Measurements from ENCODE around the gene SSH2.

The SSH2 gene

DNA sequence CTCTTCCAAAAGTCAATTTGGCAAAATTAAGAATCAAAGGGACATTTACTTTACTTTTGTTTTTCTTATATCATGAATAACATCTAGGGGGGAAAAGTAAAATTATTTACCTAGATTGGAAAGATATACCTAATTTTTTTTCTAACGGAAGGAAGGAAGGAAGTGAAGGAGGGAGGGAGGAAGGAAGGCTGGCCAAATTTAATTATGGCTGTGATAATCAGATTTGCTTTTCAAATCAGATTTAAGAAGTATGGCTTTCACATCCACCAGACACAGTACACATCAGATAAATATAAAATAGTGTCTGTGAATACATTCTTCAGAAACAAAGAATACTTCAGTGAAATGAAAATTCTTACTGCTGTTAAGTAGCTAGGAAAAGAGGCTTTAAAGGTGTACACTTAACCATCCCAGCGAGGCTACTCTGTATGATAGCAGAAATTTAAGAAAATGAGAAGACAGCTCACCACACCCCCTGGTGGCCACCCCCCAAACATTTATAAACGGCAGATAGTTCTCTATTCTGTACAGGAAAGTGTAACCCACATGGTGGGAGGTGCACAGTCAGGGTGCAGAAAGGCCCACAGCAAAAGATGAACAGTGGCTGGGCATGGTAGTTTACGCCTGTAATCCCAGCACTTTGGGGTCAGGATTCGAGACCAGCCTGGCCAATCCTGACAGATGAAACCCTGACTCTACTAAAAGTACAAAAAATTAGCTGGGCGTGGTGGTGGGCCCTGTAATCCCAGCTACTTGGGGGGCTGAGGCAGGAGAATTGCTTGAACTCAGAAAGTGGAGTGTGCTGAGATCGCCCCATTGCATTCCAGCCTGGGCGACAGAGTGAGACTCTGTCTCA, 150.8 kb downstream of the SSH2 start:
- DNase-seq (ENCODE audit: low spot score): peak; percentile 58

DNA sequence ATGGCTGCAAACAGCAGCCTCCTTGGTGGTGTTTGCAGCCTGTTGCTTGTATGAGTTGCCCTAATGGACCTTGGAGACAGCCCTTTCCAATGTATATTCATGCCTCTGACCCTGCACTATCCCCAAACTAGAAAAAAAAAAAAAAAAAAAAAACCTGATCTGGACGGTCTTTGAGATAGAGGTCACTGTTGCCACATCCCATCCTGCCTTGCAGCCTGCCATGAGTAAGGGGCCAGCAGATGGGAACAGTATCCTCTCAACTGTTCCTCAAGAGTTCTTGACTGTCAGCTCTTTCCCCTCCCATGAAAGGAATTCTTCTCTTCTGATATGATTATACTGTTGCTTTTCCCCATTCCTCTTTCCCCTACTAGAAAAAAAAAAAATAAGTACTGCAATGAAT, 152.4 kb downstream of the SSH2 start:
- DNase-seq (ENCODE audit: low spot score): no peak

DNA sequence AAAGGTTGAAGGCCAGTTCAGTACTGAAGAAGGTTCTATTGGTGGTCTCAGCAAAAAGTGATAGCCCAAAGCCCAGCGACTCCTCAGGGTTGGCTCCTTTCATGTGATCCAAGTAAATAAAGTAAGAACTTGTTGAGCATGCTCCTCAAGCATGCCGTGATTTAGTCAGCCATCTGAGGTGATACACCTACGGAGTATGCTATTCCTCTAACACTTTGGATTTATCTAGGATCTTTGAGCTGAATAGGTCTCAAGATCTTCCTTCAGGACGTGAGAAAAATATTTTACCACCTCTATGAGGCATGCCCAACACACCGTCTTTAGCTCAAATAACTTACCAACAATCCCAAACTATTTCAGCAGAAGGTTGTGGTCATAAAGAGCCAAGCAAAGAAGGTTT, 154.0 kb downstream of the SSH2 start:
- DNase-seq (ENCODE audit: low spot score): no peak

DNA sequence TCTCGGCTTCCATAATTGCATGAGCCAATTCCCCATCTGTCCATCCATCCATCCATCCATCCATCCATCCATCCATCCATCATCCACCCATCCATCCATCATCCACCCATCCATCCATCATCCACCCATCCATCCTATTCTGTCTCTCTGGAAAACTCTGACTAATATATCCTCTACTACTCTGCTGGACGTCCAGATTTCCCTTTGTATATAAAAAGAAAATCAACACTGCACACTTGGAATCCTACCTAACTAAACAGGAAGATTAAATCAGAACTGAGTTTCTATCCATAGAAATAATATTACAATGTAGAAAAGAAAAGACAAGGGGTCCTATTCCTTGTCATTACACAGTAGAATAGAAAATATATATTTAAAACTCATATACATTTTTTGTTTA, 157.0 kb downstream of the SSH2 start:
- no peak for DNase-seq (ENCODE audit: low spot score)

DNA sequence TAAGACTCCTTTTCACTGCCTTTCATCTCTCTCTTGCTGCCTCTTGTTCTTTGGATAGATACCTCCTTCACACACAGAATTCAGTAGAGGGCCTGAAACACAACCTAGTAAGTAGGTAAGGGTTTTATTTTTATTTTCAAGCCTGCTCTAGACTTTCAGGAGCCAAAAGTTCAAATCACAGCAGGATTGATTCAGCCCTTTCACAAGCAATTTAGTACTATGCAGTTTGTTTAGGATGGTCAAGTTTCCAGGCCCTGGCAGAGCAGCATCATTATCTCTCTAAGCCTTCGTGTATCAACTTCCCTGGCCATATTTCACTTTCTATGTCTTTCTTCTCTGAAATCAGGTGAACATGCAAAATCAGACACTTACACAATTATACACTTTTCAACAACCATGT, 158.5 kb downstream of the SSH2 start:
- no peak for DNase-seq (ENCODE audit: low spot score)

DNA sequence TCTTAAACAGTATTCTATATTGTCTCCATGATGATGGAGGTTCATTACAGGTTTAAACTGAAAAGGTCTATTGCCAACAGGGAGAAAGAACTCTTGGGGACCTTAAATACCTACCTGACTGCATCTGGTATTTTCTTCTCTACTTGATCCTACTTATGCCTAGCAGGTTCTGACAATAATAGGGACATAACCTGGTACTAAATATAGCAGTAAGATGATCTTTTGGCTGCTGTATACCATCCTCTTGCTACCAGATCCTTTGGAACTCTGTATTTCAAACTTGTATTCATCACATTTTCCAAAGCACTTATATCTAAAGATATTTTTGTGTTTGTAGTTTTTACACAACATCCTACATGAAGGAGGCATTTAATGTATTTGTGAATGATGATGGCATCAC, 160.8 kb downstream of the SSH2 start:
- no peak for DNase-seq (ENCODE audit: low spot score)

DNA sequence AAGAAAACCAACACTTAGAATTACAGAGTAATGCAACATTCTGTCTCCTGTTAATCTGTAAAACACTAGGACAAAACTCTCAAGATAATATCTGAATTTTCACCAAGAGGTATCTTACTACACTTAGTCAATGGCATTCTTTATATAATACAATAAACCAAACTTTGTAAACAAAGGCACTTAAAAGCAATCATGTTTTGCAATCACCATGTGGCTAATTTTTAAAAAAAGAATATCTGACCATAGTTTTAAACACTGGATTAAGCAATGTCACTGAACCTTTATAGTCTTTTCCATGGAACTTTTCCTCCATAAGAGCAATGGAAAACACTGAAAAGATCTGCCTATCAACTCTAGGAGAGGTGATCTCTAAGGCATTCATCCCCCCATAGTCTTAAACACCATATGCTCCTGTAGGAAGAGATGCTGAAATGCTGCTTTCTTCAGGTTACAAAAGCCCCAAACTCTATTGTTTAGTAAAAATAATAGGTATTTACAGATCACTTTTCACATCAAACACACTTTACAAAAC, 163.2 kb downstream of the SSH2 start:
- DNase-seq (ENCODE audit: low spot score): no peak

DNA sequence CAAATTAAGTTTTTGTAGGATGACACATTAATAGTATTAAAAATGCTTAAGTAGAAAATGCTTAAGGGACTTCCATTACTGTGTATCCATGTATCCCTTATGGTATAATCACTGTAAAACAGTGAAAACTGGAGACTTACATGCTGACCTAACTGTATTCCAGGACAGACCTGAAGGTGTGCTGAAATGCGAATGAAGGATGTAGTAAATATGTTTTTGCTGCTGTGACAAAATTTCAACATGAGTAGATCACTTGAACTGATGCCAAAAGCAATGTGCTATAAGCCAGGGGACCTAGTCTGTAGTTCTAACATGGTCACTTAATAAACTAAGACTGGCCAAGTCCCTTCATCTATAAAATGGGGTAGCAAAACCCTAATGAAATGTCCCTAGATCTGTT, 165.3 kb downstream of the SSH2 start:
- no peak for DNase-seq (ENCODE audit: low spot score)

DNA sequence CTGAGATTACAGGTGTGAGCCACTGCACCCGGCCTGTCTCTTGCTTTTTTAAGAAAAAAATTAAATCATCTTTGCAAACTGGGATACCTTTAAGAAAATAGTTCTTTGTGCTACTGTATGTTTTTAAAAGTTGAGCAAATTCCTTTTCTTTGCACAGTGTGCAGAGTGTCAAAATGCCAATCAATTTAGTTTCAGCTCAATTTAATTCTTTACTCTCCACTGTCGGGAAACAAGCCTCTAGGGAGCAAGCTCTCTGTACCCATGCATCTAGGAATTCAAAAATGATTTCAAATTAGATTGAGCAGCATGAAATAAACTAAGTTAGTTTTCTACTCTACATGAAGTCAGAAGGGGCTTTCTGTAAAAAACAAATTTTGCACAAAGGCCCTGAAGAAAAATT, 165.8 kb downstream of the SSH2 start:
- DNase-seq (ENCODE audit: low spot score): no peak

DNA sequence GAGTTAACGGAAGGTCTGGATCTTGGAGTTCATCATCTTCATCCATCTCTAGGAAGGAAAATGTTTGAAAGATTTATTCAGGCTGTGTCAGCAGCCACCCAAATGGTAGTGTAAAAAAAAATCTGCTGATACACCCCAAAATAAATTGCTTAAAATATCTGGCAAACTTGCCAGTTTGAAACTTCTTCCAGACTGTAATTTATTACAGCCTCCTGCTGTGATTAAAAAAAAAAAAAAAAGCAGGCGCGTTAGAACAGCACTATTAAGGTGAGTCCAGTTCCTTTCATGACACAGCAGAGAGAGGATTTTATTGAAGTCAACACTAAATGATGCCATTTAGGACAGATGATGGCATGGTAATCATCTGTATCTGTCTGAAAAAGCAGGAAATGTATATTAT, 166.8 kb downstream of the SSH2 start:
- no peak for DNase-seq (ENCODE audit: low spot score)

DNA sequence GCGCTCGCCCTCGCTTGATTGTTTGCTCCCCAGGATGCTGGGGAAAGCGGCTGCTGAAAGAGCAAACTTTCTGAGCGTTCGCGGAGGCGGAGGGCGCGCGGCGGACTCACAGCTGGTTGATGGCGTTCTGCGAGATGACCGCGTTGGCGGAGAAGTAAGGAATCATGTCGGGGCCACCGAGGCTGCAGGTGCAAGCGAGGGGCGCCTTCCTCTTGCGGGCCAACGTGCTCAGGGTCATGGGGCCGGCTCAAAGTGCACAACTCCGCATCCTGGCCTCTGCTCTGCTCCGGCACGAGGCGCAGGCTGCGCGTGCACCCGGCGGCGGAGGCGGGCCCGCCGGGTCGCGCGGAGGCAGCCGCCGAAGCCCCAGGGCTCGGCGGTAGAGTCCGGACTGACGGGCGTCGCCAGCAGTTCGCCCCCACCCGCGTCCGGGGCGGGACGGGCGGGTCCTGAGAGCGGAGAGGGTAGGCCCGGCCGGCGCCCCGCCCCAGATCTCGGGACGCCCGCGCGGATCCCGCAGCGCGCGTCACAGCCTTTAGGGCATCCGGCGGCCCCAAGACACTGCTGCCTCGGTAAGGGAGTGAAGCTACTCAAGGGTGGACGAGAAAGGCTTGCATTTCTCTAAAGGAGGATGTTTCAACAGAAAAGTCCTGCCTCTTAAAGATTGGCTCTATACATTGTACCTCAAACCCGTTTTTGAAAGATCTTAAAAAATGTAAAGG, 168.8 kb downstream of the SSH2 start:
- DNase-seq (ENCODE audit: low spot score): no peak

DNA sequence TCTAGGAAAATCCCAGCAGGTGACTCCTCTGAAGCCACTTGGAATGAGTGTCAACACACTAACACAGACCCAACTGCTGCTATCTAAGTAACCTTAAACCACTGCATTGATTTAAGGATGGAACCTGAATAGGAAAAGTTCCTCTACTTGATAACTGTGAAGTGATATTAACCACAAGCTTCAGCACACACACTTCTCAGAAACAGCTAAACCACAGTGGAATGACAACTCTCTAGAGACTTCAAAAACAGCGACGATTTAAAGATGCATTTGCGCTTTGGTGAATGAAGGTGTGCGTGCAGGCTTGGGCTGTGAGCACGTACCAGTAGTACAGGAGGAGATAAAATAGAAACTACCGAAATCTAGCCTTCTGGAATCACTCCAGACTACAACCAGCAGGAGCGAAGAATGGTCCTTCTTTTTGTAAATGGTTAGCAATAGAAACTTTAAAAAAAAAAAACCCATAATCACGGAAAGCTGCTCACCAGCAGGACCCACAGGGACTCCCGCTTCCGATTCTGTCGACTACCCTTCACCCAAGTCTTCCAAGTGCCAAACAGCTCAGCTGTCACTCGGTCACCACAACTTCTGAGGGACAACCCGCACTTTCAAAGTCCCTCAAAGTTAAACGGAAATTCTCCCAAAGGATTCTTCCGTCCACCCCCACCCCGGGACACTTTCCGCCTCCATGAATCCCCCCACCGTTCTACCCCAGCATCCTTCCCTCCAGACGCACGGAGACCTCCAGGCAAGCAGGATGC, 169.6 kb downstream of the SSH2 start:
- DNase-seq (ENCODE audit: low spot score): no peak

DNA sequence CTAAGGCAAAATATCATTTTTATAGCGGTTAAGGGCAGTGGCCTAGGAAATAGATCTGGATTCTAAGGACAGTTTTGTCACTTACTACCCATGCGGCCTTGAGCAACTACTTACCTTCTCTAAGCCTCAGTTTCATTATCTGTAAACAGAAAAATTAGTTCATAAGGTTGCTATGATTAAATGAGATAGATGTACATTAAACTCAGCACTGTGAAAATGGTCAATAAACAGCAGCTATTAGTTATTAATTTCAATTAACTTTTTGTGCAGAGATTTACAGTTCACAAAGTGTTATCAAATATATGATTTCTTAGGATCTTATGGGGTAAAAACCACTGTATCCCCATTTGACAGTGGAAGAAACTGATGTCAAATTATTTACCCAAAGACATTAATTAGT, 171.8 kb downstream of the SSH2 start:
- no peak for DNase-seq (ENCODE audit: low spot score)

DNA sequence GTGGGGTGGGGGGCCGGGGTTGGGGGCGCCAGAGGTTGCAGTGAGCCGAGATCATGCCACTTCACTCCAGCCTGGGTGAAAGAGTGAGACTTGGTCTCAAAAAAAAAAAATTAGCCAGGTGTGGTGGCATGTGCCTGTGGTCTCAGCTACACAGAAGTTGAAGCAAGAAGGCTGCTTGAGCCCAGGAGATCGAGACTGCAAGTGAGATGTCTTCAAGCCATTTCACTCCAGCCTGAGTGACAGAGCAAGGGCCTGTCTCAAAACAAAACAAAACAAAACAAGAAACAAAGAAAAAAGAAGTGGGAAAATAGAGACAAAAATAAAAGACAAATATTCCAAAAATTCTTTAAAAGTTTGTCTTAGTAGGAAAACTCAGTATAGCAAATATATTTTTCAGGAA, 172.2 kb downstream of the SSH2 start:
- DNase-seq (ENCODE audit: low spot score): no peak

DNA sequence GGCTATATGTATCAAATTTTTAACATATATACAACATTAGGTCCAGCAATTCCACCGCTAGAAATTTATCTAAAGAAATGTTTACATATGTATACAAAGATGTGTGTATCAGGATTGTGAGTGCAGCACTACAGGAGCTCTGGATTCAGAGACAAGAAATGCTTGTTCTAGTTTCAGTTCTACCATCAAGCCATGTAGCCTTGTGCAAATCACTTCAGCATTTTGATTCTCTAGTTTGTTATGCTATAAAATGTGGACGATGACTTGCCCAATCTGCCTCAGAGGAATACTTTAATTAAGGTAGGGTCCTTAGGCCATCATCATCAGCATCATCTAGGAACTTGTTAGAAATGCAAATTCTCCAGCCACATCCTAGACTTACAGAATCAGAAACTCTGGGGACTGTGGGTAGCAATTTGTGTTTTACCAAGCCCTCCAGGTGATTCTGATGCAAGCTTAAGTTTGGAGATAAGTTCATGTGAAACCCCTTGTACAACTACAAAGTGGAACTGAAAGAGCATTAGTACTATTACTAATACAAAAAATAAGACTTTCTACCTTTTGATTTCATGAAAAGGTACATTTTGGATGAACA, 176.1 kb downstream of the SSH2 start:
- DNase-seq (ENCODE audit: low spot score): no peak

DNA sequence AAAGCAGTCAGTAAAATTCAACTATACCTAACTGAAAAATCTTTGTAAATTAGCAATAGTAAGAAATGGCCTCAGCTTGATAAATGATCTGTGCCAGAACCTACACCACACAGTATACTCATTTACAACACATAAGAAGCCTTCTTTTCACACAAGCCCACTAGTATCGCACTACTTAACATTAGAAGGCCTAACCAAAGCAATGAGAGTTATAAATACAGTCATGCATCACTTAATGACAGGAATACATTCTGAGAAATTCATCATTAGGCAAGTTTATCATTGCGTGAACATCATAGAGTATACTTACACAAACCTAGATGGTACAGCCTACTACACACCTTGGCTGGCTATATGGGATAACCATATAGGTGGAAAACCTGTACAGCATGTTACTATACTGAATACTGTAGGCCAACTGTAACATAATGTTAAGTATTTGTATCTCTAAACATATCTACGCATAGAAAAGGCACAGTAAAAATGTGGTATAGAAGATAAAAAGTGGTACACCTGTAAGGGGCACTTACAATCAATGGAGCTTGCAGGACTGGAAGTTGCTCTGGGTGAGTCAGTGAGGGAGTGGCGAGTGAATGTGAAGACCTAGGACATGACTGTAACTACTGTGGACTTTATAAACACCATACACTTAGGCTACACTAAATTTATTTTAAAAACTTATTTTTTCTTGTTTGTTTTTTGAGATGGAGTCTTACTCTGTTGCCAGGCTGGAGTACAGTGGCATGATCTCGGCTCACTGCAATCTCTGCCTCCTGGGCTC, 180.8 kb downstream of the SSH2 start:
- no peak for DNase-seq (ENCODE audit: low spot score)

DNA sequence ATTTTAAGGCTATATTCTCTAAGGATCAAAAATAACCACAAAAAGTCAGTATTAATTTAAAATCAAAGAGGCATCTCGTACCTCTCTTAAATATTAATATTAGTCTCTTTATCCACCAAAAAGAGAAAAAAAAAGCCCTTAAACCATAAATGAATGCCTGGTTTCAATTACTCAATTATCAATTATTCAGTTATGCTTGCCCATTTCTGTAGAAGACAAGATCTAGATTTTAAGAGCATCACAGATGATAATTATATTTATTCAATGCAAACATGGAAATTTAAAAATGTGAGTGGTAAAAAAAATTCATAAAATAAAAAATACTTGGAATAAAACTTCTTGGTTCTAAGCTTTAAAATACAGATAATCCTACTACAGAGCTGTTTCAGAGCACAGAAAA, 181.6 kb downstream of the SSH2 start:
- DNase-seq (ENCODE audit: low spot score): no peak

DNA sequence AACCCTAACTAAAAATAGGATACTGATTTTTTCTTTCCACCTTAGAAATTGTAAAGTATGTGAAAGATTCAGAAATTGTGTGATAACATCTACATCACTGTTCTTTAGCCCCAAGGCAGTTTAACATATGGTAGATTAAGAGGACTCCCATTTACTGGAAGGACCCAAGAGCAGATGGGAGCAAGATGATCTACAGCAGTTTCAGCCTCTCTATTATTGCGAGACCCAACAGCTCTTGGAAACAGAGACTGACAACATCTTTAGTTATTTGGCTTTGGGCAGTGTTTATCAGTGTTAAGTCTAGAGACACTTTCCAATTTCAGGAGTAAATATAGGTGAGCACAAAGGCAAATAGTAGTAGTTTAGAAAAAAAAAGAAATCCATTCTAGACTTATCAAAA, 182.4 kb downstream of the SSH2 start:
- no peak for DNase-seq (ENCODE audit: low spot score)

DNA sequence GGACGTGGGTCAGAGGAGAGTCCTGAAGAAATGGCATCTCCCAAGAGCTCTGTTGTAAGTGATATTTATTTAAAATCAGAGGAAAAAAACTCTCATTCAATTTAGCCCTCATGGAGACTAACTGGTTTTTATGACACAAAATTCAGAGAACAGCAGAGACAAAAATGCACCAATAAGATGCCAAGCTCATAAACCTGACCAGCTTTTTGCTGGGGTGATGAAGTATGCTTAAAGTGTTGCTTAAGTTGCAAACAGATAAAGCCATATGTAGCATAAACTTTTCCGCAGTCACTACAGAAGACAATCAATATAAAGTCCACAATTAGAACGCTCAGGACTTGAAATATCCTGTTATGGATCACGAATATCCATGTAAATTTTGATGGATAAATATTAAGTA, 183.4 kb downstream of the SSH2 start:
- DNase-seq (ENCODE audit: low spot score): no peak

DNA sequence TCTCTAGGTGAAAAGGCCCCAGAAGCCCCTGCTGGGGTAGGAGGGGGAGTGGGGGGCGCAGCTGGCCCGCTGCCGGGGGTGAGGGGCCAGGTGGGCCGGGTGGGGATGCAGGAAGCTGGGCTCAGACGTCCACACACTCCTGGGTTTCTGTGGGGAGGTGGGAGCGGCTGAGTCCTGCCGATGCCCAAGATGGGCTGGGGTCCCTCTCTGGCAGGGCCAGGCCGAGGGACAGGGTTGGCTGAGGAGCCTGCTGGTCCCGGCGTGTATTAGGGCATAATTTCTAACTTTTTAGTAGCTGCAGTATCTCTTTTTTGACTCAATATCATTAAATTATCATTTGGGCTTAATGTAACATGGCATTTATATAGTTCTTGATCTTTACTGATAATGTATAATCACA, 185.9 kb downstream of the SSH2 start:
- no peak for DNase-seq (ENCODE audit: low spot score)

DNA sequence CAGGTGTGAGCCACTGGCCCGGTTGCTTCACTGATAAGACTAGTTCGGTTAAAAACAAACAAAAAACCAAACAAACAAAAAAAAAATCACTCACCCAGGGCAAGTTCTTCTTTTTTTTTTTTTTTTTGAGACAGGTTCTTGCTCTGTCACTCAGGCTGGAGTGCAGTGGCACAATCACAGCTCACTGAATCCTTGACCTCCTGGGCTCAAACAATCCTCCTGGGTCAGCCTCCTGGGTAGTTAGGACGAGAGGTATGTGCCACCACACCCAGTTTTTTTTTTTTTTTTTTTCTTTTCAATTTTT, 187.9 kb downstream of the SSH2 start:
- no peak for DNase-seq (ENCODE audit: low spot score)

DNA sequence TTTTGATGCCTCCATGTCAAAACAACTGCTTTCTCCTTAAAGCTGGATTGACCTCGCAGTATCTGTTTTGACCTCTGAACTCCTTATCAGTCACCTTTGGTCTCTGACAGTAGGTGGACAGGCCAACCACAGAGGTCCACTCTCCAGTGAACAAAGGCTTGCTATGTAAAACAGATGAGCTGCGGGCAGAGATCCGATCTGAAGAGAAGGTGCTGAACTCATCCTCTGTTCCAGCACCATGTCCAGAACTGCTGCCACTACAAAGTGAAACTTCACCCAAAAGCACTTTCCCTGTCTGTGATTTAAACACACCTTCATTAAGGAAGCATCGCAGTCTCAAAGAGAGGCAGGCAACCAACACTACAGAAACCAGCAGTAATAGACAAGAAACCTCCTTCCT, 190.0 kb downstream of the SSH2 start:
- peak; percentile 63 for DNase-seq (ENCODE audit: low spot score)

All from HuH-7.5 (cell line).